IMR-90 (cell line): Measurements from ENCODE around the gene KIAA0040. TPM values are rescaled to one million over a fixed set of nuclear protein-coding genes. Genes with fewer than 3 reads are reported as not detected.

ENCODE experiments used
- ATAC-seq: fragments of 200-7000 bp; cut with Tn5 transposase; 2 replicates; pipeline ENCODE4 v1.9.1; 2020; ENCODE audit warnings: low read depth, mild to moderate bottlenecking, moderate library complexity
- BruUV-seq: library from RNA; stranded (reverse); fragments of 400-500 nt; replicated peaks from 2 replicates; lab custom pipeline; 2021; lab: Mats Ljungman, UMichigan
- CTCF ChIA-PET: fragments of 300-600 bp; formaldehyde crosslinking; extraction: SDS; loops from one replicate; lab custom pipeline; 2021; ENCODE audit warnings: antibody characterized with exemption; lab: Yijun Ruan, JAX
- POLR2A ChIA-PET: fragments of 300-600 bp; sonication (Branson Sonifier 250); formaldehyde crosslinking; loops from one replicate; lab custom pipeline; 2022; ENCODE audit warnings: antibody characterized with exemption; ENCODE audit not compliant: unreplicated experiment; lab: Charles Lee
- DNase-seq: peaks from one replicate; pipeline ENCODE4 v3.0.0; 2013
- H2AFZ ChIP-seq: replicated peaks from 2 replicates; pipeline ENCODE3; 2013; ENCODE audit warnings: low read length, mild to moderate bottlenecking; ENCODE audit not compliant: poor library complexity
- H2AK5ac ChIP-seq: 2 replicates; pipeline ENCODE4 v1.6.1; 2013; ENCODE audit warnings: low read depth, low read length, inconsistent platforms
- H2AK9ac ChIP-seq: replicated peaks from 2 replicates; pipeline ENCODE3; 2013; ENCODE audit warnings: mild to moderate bottlenecking, low read depth, low read length, moderate library complexity; ENCODE audit not compliant: poor library complexity
- H2BK120ac ChIP-seq: 2 replicates; pipeline ENCODE4 v1.6.1; 2013; ENCODE audit warnings: low read depth, low read length, inconsistent platforms
- H2BK15ac ChIP-seq: 3 replicates; pipeline ENCODE4 v1.6.1; 2013; ENCODE audit warnings: low read depth, low read length, inconsistent platforms
- H2BK20ac ChIP-seq: 2 replicates; pipeline ENCODE4 v1.6.1; 2013; ENCODE audit warnings: low read depth, mild to moderate bottlenecking, inconsistent platforms, low read length, moderate library complexity
- H2BK5ac ChIP-seq: 2 replicates; pipeline ENCODE4 v1.6.1; 2013; ENCODE audit warnings: mild to moderate bottlenecking, low read depth, low read length, inconsistent platforms; ENCODE audit not compliant: poor library complexity, severe bottlenecking
- H3K14ac ChIP-seq: replicated peaks from 2 replicates; pipeline ENCODE4 v1.6.1; 2013; ENCODE audit warnings: low read depth, low read length, inconsistent platforms
- H3K18ac ChIP-seq: 2 replicates; pipeline ENCODE4 v1.6.1; 2013; ENCODE audit warnings: low read depth, low read length, control low read depth
- H3K23ac ChIP-seq: 2 replicates; pipeline ENCODE4 v1.6.1; 2013; ENCODE audit warnings: low read depth, low read length, inconsistent platforms
- H3K27ac ChIP-seq: 2 replicates; pipeline ENCODE4 v1.5.1; 2013; ENCODE audit warnings: mild to moderate bottlenecking, control low read depth, low read length; ENCODE audit not compliant: insufficient read depth
- H3K27me3 ChIP-seq: 2 replicates; pipeline ENCODE4 v1.6.1; 2013; ENCODE audit warnings: low read length; ENCODE audit not compliant: control insufficient read depth, insufficient read depth
- H3K36me3 ChIP-seq: 2 replicates; pipeline ENCODE4 v1.6.1; 2013; ENCODE audit warnings: low read length, mixed read lengths; ENCODE audit not compliant: control insufficient read depth, insufficient read depth
- H3K4ac ChIP-seq: 2 replicates; pipeline ENCODE4 v1.6.1; 2013; ENCODE audit warnings: low read depth, low read length, inconsistent platforms
- H3K4me1 ChIP-seq: 2 replicates; pipeline ENCODE4 v1.6.1; 2013; ENCODE audit warnings: low read length, mixed read lengths; ENCODE audit not compliant: control insufficient read depth, insufficient read depth
- H3K4me2 ChIP-seq: 2 replicates; pipeline ENCODE4 v1.6.1; 2013; ENCODE audit warnings: low read depth, mild to moderate bottlenecking, control low read depth, low read length, moderate library complexity
- H3K4me3 ChIP-seq: 2 replicates; pipeline ENCODE4 v1.5.1; 2013; ENCODE audit warnings: low read depth, mild to moderate bottlenecking, control low read depth, low read length, moderate library complexity; ENCODE audit not compliant: insufficient read depth
- H3K56ac ChIP-seq: 2 replicates; pipeline ENCODE4 v1.6.1; 2013; ENCODE audit warnings: low read length, inconsistent platforms; ENCODE audit not compliant: insufficient read depth; ENCODE audit errors: extremely low read depth
- H3K79me1 ChIP-seq, 2 experiments: 2 replicates each; pipeline ENCODE4 v1.6.1; 2013; ENCODE audit warnings: low read length in 2 of 2, inconsistent platforms in 1 of 2, low read depth in 1 of 2
- H3K9ac ChIP-seq: 2 replicates; pipeline ENCODE4 v1.6.1; 2013; ENCODE audit warnings: low read depth, low read length, control low read depth
- H3K9me1 ChIP-seq: 2 replicates; pipeline ENCODE4 v1.6.1; 2013; ENCODE audit warnings: low read length, inconsistent platforms; ENCODE audit not compliant: insufficient read depth
- H3K9me3 ChIP-seq: 2 replicates; pipeline ENCODE4 v1.6.1; 2013; ENCODE audit warnings: low read length; ENCODE audit not compliant: control insufficient read depth, insufficient read depth
- H4K20me1 ChIP-seq: 2 replicates; pipeline ENCODE4 v1.6.1; 2013; ENCODE audit warnings: low read length, inconsistent platforms; ENCODE audit not compliant: insufficient read depth
- H4K5ac ChIP-seq: 2 replicates; pipeline ENCODE4 v1.6.1; 2013; ENCODE audit warnings: mild to moderate bottlenecking, low read depth, low read length, control low read depth
- H4K8ac ChIP-seq, 2 experiments: 2 replicates each; pipeline ENCODE4 v1.6.1; 2013; ENCODE audit warnings: low read depth in 2 of 2, low read length in 2 of 2, control low read depth in 1 of 2, inconsistent platforms in 1 of 2
- H4K91ac ChIP-seq: 2 replicates; pipeline ENCODE4 v1.6.1; 2013; ENCODE audit warnings: low read depth, low read length, inconsistent platforms; ENCODE audit not compliant: insufficient read depth
- BHLHE40 ChIP-seq: fragments of 150-350 bp; IDR thresholded peaks from 2 replicates; pipeline ENCODE4 v1.6.1; 2016; ENCODE audit warnings: mild to moderate bottlenecking, low read depth, low read length
- ELK1 ChIP-seq: fragments of 150-350 bp; IDR thresholded peaks from 2 replicates; pipeline ENCODE4 v1.6.1; 2016; ENCODE audit warnings: low read depth, mild to moderate bottlenecking, low read length, moderate library complexity, borderline replicate concordance
- FOS ChIP-seq: fragments of 150-350 bp; IDR thresholded peaks from 2 replicates; pipeline ENCODE4 v1.6.1; 2016; ENCODE audit warnings: low read depth, low read length
- NFE2L2 ChIP-seq: fragments of 150-350 bp; IDR thresholded peaks from 2 replicates; pipeline ENCODE4 v1.6.1; 2016; ENCODE audit warnings: low read depth, mild to moderate bottlenecking, low read length
- RAD21 ChIP-seq: IDR thresholded peaks from 2 replicates; pipeline ENCODE4 v1.6.1; 2012; ENCODE audit warnings: low read length, improper control_type of control experiment
- RFX5 ChIP-seq: IDR thresholded peaks from 2 replicates; pipeline ENCODE4 v1.8.0; 2012; ENCODE audit warnings: low read depth, mild to moderate bottlenecking, low read length, moderate library complexity
- USF2 ChIP-seq: fragments of 150-350 bp; IDR thresholded peaks from 2 replicates; pipeline ENCODE4 v1.6.1; 2017; ENCODE audit warnings: mild to moderate bottlenecking, antibody characterized with exemption, low read length, low read depth
- WGBS, 2 experiments: methylation state at CpG; one replicate each; pipeline versions ENCODE4 v1.1.5 to v1.1.7; 2013; ENCODE audit warnings: missing lambda C conversion rate in 2 of 2; ENCODE audit not compliant: insufficient read length in 1 of 2; ENCODE audit errors: extremely low coverage in 2 of 2; 5-methylcytosine and 5-hydroxymethylcytosine counted together
- dilution Hi-C: fragments of 300-500 bp; cut with HindIII; formaldehyde crosslinking; loops from one replicate; pipeline ENCODE4 v1.14.3; 2018; ENCODE audit warnings: low sequenced_read_pairs; ENCODE audit not compliant: unreplicated experiment
- in situ Hi-C: fragments of 300-500 bp; cut with MboI; formaldehyde crosslinking; loops from 3 replicates; pipeline ENCODE4 v1.14.3; 2019; ENCODE audit warnings: low sequenced_read_pairs, inconsistent platforms, mixed read lengths
- intact Hi-C: fragments of 100-400 bp; cut with micrococcal nuclease; formaldehyde crosslinking; loops from 2 replicates; pipeline ENCODE4 v1.10.0; 2022
- polyA plus RNA-seq, 3 experiments: library from polyadenylated mRNA; depleted of rRNA; stranded (reverse); fragments of >200 nt; gene quantifications; 2 replicates each; pipeline ENCODE4 v1.2.3, GENCODE V29; 2012; ENCODE audit warnings: low replicate concordance in 1 of 3
- total RNA-seq: library from RNA; depleted of rRNA; stranded (reverse); fragments of >200 nt; gene quantifications from 2 replicates; pipeline ENCODE4 v1.2.3, GENCODE V29; 2012
- TF ChIP-seq, protein P1 (sequence below): conservative IDR thresholded peaks from 2 replicates; pipeline ENCODE4 v1.5.1; 2012; ENCODE audit warnings: mild to moderate bottlenecking, low read depth, low read length, improper control_type of control experiment

The KIAA0040 gene
- total and polyA plus RNA-seq, 2 of the 4 experiments (the other 2 are of a cell fraction), result 0.05 to 0.18 TPM

DNA sequence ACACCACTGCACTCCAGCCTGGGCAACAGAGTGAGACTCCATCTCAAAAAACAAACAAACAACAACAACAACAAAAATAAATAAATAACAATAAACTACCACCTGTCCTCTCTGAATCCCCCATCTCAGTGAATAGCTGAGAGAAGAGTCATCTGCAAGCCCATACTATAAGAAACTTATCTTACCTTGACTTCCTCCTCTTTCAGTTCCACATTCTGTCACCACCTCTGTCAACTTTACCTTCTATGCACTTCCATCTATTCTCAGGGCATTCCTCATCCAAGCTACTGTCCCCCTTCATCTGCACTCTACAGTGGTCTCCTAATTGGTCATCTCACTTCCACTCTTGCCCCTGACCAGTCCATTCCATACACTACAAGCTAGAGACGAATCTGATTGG lies 58.1 kb downstream of the KIAA0040 start:
- Histone ChIP-seq H2BK20ac (no peak overlapping the region), H3K23ac (no peak overlapping the region), H3K27ac (no peak overlapping the region), H4K20me1 (no peaks in the 10 kb centered on the region), H3K9me3 (no peaks in the 10 kb centered on the region), H3K56ac (no peak overlapping the region), H4K91ac (no peak overlapping the region), H2BK15ac (no peak overlapping the region), H3K9me1 (no peaks in the 10 kb centered on the region), H2AK9ac (no peak overlapping the region), H4K5ac (no peak overlapping the region), H2BK5ac (no peak overlapping the region), H4K8ac (no peak overlapping the region), H3K4ac (no peak overlapping the region), H3K4me2 (no peak overlapping the region), H3K27me3 (peaks cover 3% of the 10 kb centered on the region; the same call in 1 of the 2 replicates), H3K4me3 (no peak overlapping the region), H3K14ac (no peak overlapping the region), H3K4me1 (peaks cover 2% of the 10 kb centered on the region; the same call in 1 of the 2 replicates), H3K36me3 (no peaks in the 10 kb centered on the region), H2BK120ac (no peak overlapping the region), H3K9ac (no peak overlapping the region), H3K79me1 (no peaks in the 10 kb centered on the region), H2AK5ac (no peak overlapping the region), H2AFZ (no peak overlapping the region), H3K18ac (no peak overlapping the region)
- 0% methylated on average over 1 of the region's 1 CpG; no CpG with 5 or more reads in 1 of the 2 experiments for WGBS, 2 experiments
- ATAC-seq (no peak), DNase-seq (no peak)
- CTCF ChIA-PET, result interaction anchor here (1.6 kb wide), 1 partner anchor 9 kb away, joined by 6 read pairs; no protein-coding TSS in a partner anchor
- intact Hi-C loops (no loop called here), in situ Hi-C loops (no loop called here), dilution Hi-C loops (no loop called here)
- TF ChIP-seq RAD21 (no peak), NFE2L2 (no peak), USF2 (no peak), FOS (no peak), RFX5 (no peak), ELK1 (no peak), BHLHE40 (no peak)
- TF ChIP-seq, protein P1, sequence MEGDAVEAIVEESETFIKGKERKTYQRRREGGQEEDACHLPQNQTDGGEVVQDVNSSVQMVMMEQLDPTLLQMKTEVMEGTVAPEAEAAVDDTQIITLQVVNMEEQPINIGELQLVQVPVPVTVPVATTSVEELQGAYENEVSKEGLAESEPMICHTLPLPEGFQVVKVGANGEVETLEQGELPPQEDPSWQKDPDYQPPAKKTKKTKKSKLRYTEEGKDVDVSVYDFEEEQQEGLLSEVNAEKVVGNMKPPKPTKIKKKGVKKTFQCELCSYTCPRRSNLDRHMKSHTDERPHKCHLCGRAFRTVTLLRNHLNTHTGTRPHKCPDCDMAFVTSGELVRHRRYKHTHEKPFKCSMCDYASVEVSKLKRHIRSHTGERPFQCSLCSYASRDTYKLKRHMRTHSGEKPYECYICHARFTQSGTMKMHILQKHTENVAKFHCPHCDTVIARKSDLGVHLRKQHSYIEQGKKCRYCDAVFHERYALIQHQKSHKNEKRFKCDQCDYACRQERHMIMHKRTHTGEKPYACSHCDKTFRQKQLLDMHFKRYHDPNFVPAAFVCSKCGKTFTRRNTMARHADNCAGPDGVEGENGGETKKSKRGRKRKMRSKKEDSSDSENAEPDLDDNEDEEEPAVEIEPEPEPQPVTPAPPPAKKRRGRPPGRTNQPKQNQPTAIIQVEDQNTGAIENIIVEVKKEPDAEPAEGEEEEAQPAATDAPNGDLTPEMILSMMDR, result no peak
- BruUV-seq, result no TSS peak
- POLR2A ChIA-PET, result no interaction called here
